HEK293T (cell line): Measurements from ENCODE around the gene KLHDC10.

Experiments used
- CTBP1 ChIP-seq: fragments of 450-650 bp; IDR thresholded peaks from 2 replicates; pipeline ENCODE4 v1.6.1; 2016; ENCODE audit warnings: borderline replicate concordance
- FOXA1 ChIP-seq: fragments of 450-650 bp; IDR thresholded peaks from 2 replicates; pipeline ENCODE4 v1.6.1; 2016; ENCODE audit warnings: mild to moderate bottlenecking
- FOXM1 ChIP-seq: fragments of 450-650 bp; IDR thresholded peaks from 2 replicates; pipeline ENCODE4 v1.6.1; 2017; ENCODE audit warnings: mild to moderate bottlenecking, borderline replicate concordance
- SUZ12 ChIP-seq: fragments of 450-650 bp; IDR thresholded peaks from 2 replicates; pipeline ENCODE4 v1.6.1; 2016; ENCODE audit warnings: mild to moderate bottlenecking

- TF ChIP-seq SUZ12 = no peak
- TF ChIP-seq FOXM1 = no peak
- TF ChIP-seq CTBP1 = no peak
- no peak for TF ChIP-seq FOXA1
These were observed 73.6 kb downstream of the KLHDC10 start for GRCh38 chr7:130143986-130144311.
